Measurements from ENCODE around the gene ITGAD.
A peak's percentile ranks its signal among the peaks of the same experiment; 100 is the strongest.

Gene ITGAD

DNA sequence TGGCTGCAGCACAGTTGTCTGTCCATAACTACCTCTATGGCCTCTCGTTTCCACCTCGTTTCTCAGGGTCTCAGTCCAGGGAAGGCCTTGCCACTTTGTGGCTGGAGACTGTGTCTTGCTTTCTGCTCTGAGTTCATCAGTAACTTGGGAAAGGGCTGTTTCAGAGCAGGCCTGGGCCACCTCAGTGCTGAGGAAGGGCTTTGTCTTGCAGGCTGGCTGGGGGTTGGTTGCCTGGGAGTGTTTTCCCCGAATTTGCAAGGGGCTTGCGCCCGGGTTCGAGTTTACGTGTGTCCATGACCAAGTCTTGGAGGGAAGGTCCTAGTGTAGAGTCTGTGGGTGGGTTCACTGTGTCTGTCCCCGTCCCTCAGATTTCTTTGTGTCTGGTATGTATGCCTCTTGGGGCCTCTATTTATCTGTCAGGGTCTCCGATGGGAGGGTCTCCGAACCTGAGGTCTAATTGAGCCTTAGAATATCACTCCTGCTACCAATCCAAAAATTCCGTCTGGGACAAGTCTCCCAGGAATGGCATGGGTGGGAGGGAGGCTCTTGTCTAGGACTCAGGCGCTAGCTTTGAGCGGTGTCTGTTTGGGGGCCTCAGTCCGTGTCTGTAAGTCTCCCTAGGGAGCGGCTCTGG is 78.2 kb downstream of the ITGAD start:
- Histone ChIP-seq H3K4me1 (ENCODE audit: insufficient read depth, low read length, poor library complexity, severe bottlenecking) (peaks cover 34% of the 10 kb centered on the region), H3K4me3 (ENCODE audit: low read length, poor library complexity, severe bottlenecking) (no peak overlapping the region), H4K20me1 (ENCODE audit: insufficient read depth, low read length, poor library complexity, severe bottlenecking) (no peaks in the 10 kb centered on the region), H2AFZ (ENCODE audit: low read length) (no peak overlapping the region), H3K36me3 (ENCODE audit: insufficient read depth, low read length) (no peaks in the 10 kb centered on the region; the same call in 1 of the 2 replicates), H3K9me2 (replicated peaks; ENCODE audit: low read depth, low read length) (no peaks in the 10 kb centered on the region), H3K9ac (ENCODE audit: low read depth, low read length, poor library complexity, severe bottlenecking) (no peak overlapping the region), H3K27me3 (ENCODE audit: insufficient read depth, low read length, poor library complexity, severe bottlenecking) (no peaks in the 10 kb centered on the region), H3K9me3 (ENCODE audit: insufficient read depth, low read depth, low read length) (no peaks in the 10 kb centered on the region), H3K79me2 (ENCODE audit: insufficient read depth, low read length) (peaks cover 17% of the 10 kb centered on the region; the same call in 1 of the 2 replicates), H3F3A (ENCODE audit: low read depth) (no peaks in the 10 kb centered on the region; the same call in 1 of the 2 replicates), H3K4me2 (ENCODE audit: low read depth, low read length, poor library complexity, severe bottlenecking) (no peak overlapping the region)
- no peak for TF ChIP-seq EZH2phosphoT487 (IDR thresholded peaks at IDR 0.05; ENCODE audit: borderline replicate concordance)
- TF ChIP-seq, protein P1, sequence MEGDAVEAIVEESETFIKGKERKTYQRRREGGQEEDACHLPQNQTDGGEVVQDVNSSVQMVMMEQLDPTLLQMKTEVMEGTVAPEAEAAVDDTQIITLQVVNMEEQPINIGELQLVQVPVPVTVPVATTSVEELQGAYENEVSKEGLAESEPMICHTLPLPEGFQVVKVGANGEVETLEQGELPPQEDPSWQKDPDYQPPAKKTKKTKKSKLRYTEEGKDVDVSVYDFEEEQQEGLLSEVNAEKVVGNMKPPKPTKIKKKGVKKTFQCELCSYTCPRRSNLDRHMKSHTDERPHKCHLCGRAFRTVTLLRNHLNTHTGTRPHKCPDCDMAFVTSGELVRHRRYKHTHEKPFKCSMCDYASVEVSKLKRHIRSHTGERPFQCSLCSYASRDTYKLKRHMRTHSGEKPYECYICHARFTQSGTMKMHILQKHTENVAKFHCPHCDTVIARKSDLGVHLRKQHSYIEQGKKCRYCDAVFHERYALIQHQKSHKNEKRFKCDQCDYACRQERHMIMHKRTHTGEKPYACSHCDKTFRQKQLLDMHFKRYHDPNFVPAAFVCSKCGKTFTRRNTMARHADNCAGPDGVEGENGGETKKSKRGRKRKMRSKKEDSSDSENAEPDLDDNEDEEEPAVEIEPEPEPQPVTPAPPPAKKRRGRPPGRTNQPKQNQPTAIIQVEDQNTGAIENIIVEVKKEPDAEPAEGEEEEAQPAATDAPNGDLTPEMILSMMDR (conservative IDR thresholded peaks at IDR 0.05; ENCODE audit: low read length): no peak

DNA sequence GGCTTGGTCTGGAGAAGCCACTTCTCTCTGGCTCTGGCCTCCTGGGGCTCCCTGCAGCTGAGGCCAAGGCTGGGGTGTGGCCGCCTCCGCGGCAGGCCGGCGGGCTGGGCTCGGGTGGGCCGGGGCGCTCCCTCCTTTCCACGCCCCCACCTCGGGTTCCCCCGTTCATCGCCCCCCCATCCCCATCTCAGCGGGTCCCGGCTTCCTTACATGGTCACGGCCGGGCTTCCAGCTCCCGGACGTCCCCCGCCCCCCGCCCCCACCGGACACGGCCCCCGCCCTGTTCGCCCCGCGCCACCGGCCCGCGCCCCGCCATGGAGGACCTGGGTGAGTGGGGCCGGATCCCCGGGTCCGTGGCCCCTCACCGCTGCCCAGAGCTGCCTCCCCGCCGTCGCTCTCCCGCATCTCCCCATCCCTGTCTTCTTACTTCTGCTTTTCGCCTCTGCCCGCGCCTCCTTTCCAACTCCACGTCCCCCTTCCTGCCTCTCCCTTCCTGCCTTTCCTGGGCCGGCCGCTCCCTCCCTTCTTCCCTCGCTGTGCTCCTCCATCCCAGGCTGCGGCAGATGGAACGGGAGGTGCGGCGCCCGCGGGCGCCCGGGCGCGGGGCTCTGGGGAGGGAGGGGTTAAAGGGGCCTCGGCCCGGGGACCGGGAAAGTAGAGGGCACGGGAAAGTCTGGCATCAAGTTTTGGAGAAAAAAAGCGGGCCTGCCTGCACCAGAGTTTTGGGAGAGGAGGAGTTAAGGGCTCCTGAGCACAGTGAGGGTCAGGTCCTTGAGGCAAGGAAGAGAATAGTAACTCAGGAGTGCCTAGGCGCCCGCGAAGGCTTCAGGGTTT is 79.0 kb downstream of the ITGAD start, which contains the start of gene TGFB1I1:
TSS of gene TGFB1I1 (plus strand) at position 278 of the 834 bp plus-strand sequence. CDS start at position 315, 37 bp downstream.
- no peaks in the 10 kb centered on the region for H4K20me1 ChIP-seq (ENCODE audit: insufficient read depth, low read length, poor library complexity, severe bottlenecking)
- H3K36me3 ChIP-seq (ENCODE audit: insufficient read depth, low read length): no peaks in the 10 kb centered on the region
- peaks cover 17% of the 10 kb centered on the region; the same call in 1 of the 2 replicates for H3K79me2 ChIP-seq (ENCODE audit: insufficient read depth, low read length)
- no peak within 1 kb of the TSS for H3K4me2 ChIP-seq (ENCODE audit: low read depth, low read length, poor library complexity, severe bottlenecking)
- H2AFZ ChIP-seq (ENCODE audit: low read length): no peak within 1 kb of the TSS
- H3K27me3 ChIP-seq (ENCODE audit: insufficient read depth, low read length, poor library complexity, severe bottlenecking): no peaks in the 10 kb centered on the region
- no peaks in the 10 kb centered on the region for H3K9me3 ChIP-seq (ENCODE audit: insufficient read depth, low read depth, low read length)
- H3F3A ChIP-seq (ENCODE audit: low read depth): no peaks in the 10 kb centered on the region; the same call in 1 of the 2 replicates
- TF ChIP-seq, protein P1 (conservative IDR thresholded peaks at IDR 0.05; ENCODE audit: low read length): no peak
- no peak for TF ChIP-seq EZH2phosphoT487 (IDR thresholded peaks at IDR 0.05; ENCODE audit: borderline replicate concordance)
- no peak within 1 kb of the TSS for H3K9ac ChIP-seq (ENCODE audit: low read depth, low read length, poor library complexity, severe bottlenecking)
- peaks cover 29% of the 10 kb centered on the region for H3K4me1 ChIP-seq (ENCODE audit: insufficient read depth, low read length, poor library complexity, severe bottlenecking)
- H3K9me2 ChIP-seq (replicated peaks; ENCODE audit: low read depth, low read length): no peaks in the 10 kb centered on the region
- no peak within 1 kb of the TSS for H3K4me3 ChIP-seq (ENCODE audit: low read length, poor library complexity, severe bottlenecking)

DNA sequence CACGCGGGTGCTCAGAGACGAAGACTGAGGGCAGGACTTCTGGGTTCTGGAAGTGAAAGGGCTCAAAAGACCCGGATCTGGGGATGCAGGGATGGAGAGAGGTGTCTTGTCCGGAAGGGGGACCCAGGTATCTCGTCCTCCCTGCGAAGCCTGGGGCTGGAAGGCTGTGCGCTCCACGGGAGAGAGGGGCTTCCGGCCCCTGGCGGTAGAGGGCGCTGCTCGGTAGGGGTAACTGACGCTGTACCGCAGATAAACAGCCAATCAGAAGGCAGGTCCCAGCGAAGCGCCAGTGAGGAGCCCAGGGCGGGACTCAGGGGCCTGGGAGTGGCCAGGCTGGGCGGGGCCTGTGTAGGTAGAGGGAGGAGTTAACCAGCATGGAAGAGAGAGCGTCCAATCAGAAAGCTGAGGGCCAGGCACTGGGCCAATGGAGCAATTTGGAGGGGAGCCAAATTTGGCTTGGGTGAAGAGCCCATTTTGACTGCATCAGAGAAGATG is 79.6 kb downstream of the ITGAD start:
- H3K4me1 ChIP-seq (ENCODE audit: insufficient read depth, low read length, poor library complexity, severe bottlenecking): peaks cover 26% of the 10 kb centered on the region
- TF ChIP-seq, protein P1 (conservative IDR thresholded peaks at IDR 0.05; ENCODE audit: low read length): 0 out of 2 replicates have a peak, but pooled peaks have one; percentile 28
- TF ChIP-seq EZH2phosphoT487 (IDR thresholded peaks at IDR 0.05; ENCODE audit: borderline replicate concordance): no peak
- H3F3A ChIP-seq (ENCODE audit: low read depth): peaks cover 3% of the 10 kb centered on the region; the same call in 1 of the 2 replicates
- no peaks in the 10 kb centered on the region for H3K36me3 ChIP-seq (ENCODE audit: insufficient read depth, low read length)
- H3K27me3 ChIP-seq (ENCODE audit: insufficient read depth, low read length, poor library complexity, severe bottlenecking): no peaks in the 10 kb centered on the region
- no peak overlapping the region for H2AFZ ChIP-seq (ENCODE audit: low read length)
- no peaks in the 10 kb centered on the region for H3K9me3 ChIP-seq (ENCODE audit: insufficient read depth, low read depth, low read length)
- H3K4me2 ChIP-seq (ENCODE audit: low read depth, low read length, poor library complexity, severe bottlenecking): no peak overlapping the region
- peaks cover 15% of the 10 kb centered on the region; the same call in 1 of the 2 replicates for H3K79me2 ChIP-seq (ENCODE audit: insufficient read depth, low read length)
- no peaks in the 10 kb centered on the region for H3K9me2 ChIP-seq (replicated peaks; ENCODE audit: low read depth, low read length)
- no peak overlapping the region for H3K4me3 ChIP-seq (ENCODE audit: low read length, poor library complexity, severe bottlenecking)
- no peaks in the 10 kb centered on the region for H4K20me1 ChIP-seq (ENCODE audit: insufficient read depth, low read length, poor library complexity, severe bottlenecking)
- no peak overlapping the region for H3K9ac ChIP-seq (ENCODE audit: low read depth, low read length, poor library complexity, severe bottlenecking)

Measured in Loucy (cell line).